Naive thymus-derived CD4-positive, alpha-beta T cell (primary cell): ENCODE results near the gene NIT1. TPM values are rescaled to one million over a fixed set of nuclear protein-coding genes. Genes with fewer than 3 reads are reported as not detected.
A peak's percentile ranks its signal among the peaks of the same experiment; 100 is the strongest.

ENCODE experiments used
- ATAC-seq: fragments of 150-1000 bp; cut with Tn5 transposase; 2 replicates; pipeline ENCODE4 v1.10.0; 2021; ENCODE audit warnings: mild to moderate bottlenecking, moderate library complexity
- CTCF ChIA-PET: fragments of 350-600 bp; sonication (Branson Sonifier 250); formaldehyde crosslinking; loops from one replicate; lab custom pipeline; 2021; ENCODE audit warnings: antibody characterized with exemption; lab: Charles Lee
- POLR2A ChIA-PET: fragments of 350-600 bp; sonication (Branson Sonifier 250); formaldehyde crosslinking; loops from one replicate; lab custom pipeline; 2021; ENCODE audit warnings: antibody characterized with exemption, inconsistent platforms; lab: Charles Lee
- DNase-seq, 9 donors: peaks; one replicate each; pipeline versions ENCODE4 v3.0.0 to v3.0.0-alpha.2; 2020 to 2022; ENCODE audit warnings: mixed read lengths in 1 of 9
- H3K27ac ChIP-seq: one replicate; pipeline ENCODE4 v1.7.0; 2013; ENCODE audit warnings: mild to moderate bottlenecking, low read depth, low read length, moderate library complexity
- H3K27me3 ChIP-seq, 2 donors: one replicate each; pipeline ENCODE4 v1.7.0; 2013; ENCODE audit warnings: low read length in 2 of 2, mild to moderate bottlenecking in 2 of 2, moderate library complexity in 2 of 2; ENCODE audit not compliant: control insufficient read depth in 2 of 2, insufficient read depth in 2 of 2
- H3K36me3 ChIP-seq, 3 experiments: 1 replicate in 2 of 3; 2 replicates in 1 of 3; pipeline ENCODE4 v1.7.0; 2013; ENCODE audit warnings: low read length in 3 of 3, mild to moderate bottlenecking in 3 of 3, moderate library complexity in 1 of 3; ENCODE audit not compliant: insufficient read depth in 3 of 3, control insufficient read depth in 2 of 3
- H3K4me1 ChIP-seq, 2 donors: one replicate each; pipeline ENCODE4 v1.7.0; 2013; ENCODE audit warnings: low read length in 2 of 2, mild to moderate bottlenecking in 2 of 2, moderate library complexity in 1 of 2; ENCODE audit not compliant: control insufficient read depth in 2 of 2, insufficient read depth in 2 of 2
- H3K4me3 ChIP-seq: 2 replicates; pipeline ENCODE4 v1.7.0; 2013; ENCODE audit warnings: mild to moderate bottlenecking, low read length
- H3K9me3 ChIP-seq, 3 experiments: 1 replicate in 2 of 3; 2 replicates in 1 of 3; pipeline ENCODE4 v1.7.0; 2013; ENCODE audit warnings: low read length in 3 of 3; ENCODE audit not compliant: control insufficient read depth in 2 of 3
- H3K27ac Mint-ChIP-seq, 9 donors: one replicate each; pipeline ENCODE4 v1.8.0; 2020 to 2022; ENCODE audit warnings: mixed read lengths in 9 of 9, mild to moderate bottlenecking in 8 of 9, moderate library complexity in 5 of 9, inconsistent platforms in 2 of 9
- H3K27me3 Mint-ChIP-seq, 5 donors: one replicate each; pipeline ENCODE4 v1.8.0; 2021 to 2022; ENCODE audit warnings: mixed read lengths in 5 of 5, mild to moderate bottlenecking in 1 of 5
- H3K36me3 Mint-ChIP-seq, 5 donors: one replicate each; pipeline ENCODE4 v1.8.0; 2020 to 2022; ENCODE audit warnings: mixed read lengths in 5 of 5, mild to moderate bottlenecking in 3 of 5, inconsistent platforms in 1 of 5
- H3K4me1 Mint-ChIP-seq, 7 donors: one replicate each; pipeline ENCODE4 v1.8.0; 2020 to 2022; ENCODE audit warnings: mixed read lengths in 7 of 7, mild to moderate bottlenecking in 3 of 7, inconsistent platforms in 1 of 7
- H3K4me3 Mint-ChIP-seq, 10 donors: one replicate each; pipeline ENCODE4 v1.8.0; 2020 to 2022; ENCODE audit warnings: mild to moderate bottlenecking in 10 of 10, mixed read lengths in 10 of 10, moderate library complexity in 6 of 10, inconsistent platforms in 2 of 10
- H3K9me3 Mint-ChIP-seq, 11 donors: one replicate each; pipeline ENCODE4 v1.8.0; 2020 to 2022; ENCODE audit warnings: mixed read lengths in 11 of 11, mild to moderate bottlenecking in 4 of 11, inconsistent platforms in 1 of 11, moderate library complexity in 1 of 11
- intact Hi-C, 2 donors: fragments of 100-400 bp; cut with micrococcal nuclease; formaldehyde crosslinking; loops; one replicate each; pipeline ENCODE4 v1.15.1; 2023
- polyA plus RNA-seq, 2 donors: library from polyadenylated mRNA; unstranded; fragments of 300-500 nt; fragmentation: Illumina TruSeq; gene quantifications; one replicate each; pipeline ENCODE4 v1.2.3, GENCODE V29; 2021
- total RNA-seq, 6 experiments: library from RNA in 5 of 6; stranded (reverse) in 5 of 6; gene quantifications; 1 replicate in 5 of 6; 2 replicates in 1 of 6; pipeline ENCODE4 v1.2.3 and lab custom pipeline; 2021 to 2026

The NIT1 gene
- total and polyA plus RNA-seq, 7 experiments from 2014 or later = 14.1 to 49.6 (median 34.1) TPM

- DNase-seq (no peak), ATAC-seq (no peak)
- peaks cover 0 to 10% (median 0%) of the 10 kb centered on the region in 11 donors for H3K9me3 Mint-ChIP-seq
- H3K36me3 Mint-ChIP-seq = peaks cover 0 to 5% (median 0%) of the 10 kb centered on the region in 5 donors
- Histone ChIP-seq H3K9me3 (no peaks in the 10 kb centered on the region), H3K27ac (no peak overlapping the region), H3K4me3 (no peak overlapping the region), H3K4me1 (peaks cover 9 to 11% of the 10 kb centered on the region in 2 donors), H3K36me3 (peaks cover 0 to 2% (median 0%) of the 10 kb centered on the region in 3 experiments), H3K27me3 (no peaks in the 10 kb centered on the region)
- peaks cover 0 to 12% (median 0%) of the 10 kb centered on the region in 5 donors for H3K27me3 Mint-ChIP-seq
- H3K4me1 Mint-ChIP-seq = peaks cover 23 to 63% (median 36%) of the 10 kb centered on the region in 7 donors
- ChIA-PET CTCF (interaction anchor here (0.6 to 7.4 kb wide), 6 partner anchors 23 to 287 kb away, joined by 3 to 120 read pairs (median 6); partner anchors contain the start of gene ARHGAP30), POLR2A (interaction anchor here (0.8 to 7.4 kb wide), 2 partner anchors 52 to 71 kb away, joined by 3 to 106 read pairs; partner anchors contain the start of genes TSTD1 and USF1)
- H3K27ac Mint-ChIP-seq = peak overlapping the region in 4 of 9 donors; percentile 30 to 95 (median 70)
- intact Hi-C loops = no loop called here
- no peak overlapping the region for H3K4me3 Mint-ChIP-seq
These were observed 23.4 kb upstream of the NIT1 start for GRCh38 chr1:161094481-161094880.

- POLR2A ChIA-PET = interaction anchor here (0.8 to 7.4 kb wide), 3 partner anchors 26 to 70 kb away, joined by 3 to 106 read pairs (median 66); partner anchors contain the start of genes ARHGAP30, TSTD1 and USF1
- no peaks in the 10 kb centered on the region for H3K27me3 ChIP-seq
- Mint-ChIP-seq H3K27me3 (peaks cover 0 to 12% (median 0%) of the 10 kb centered on the region in 5 donors), H3K4me3 (no peak overlapping the region), H3K9me3 (peaks cover 0 to 10% (median 0%) of the 10 kb centered on the region in 11 donors), H3K4me1 (peaks cover 23 to 68% (median 34%) of the 10 kb centered on the region in 7 donors), H3K27ac (peak overlapping the region in 3 of 9 donors; percentile 62 to 95 (median 79)), H3K36me3 (peaks cover 0 to 6% (median 0%) of the 10 kb centered on the region in 5 donors)
- DNase-seq = no peak
- ATAC-seq = no peak
- CTCF ChIA-PET = interaction anchor here (0.6 to 7.4 kb wide), 5 partner anchors 9 to 98 kb away, joined by 3 to 120 read pairs (median 5); partner anchors contain the start of gene ARHGAP30
- intact Hi-C loops = no loop called here
- H3K4me3 ChIP-seq = no peak overlapping the region
- no peaks in the 10 kb centered on the region for H3K9me3 ChIP-seq
- H3K27ac ChIP-seq = no peak overlapping the region
- peaks cover 9 to 11% of the 10 kb centered on the region in 2 donors for H3K4me1 ChIP-seq
- peaks cover 0 to 8% (median 0%) of the 10 kb centered on the region in 3 experiments for H3K36me3 ChIP-seq
These were observed 22.7 kb upstream of the NIT1 start for GRCh38 chr1:161095230-161095629.

- intact Hi-C loops = loop anchor here in 1 of 2 donors (2.0 kb wide), 2 partner anchors 23 to 37 kb away; partner anchors contain the start of genes DEDD, NIT1 and PFDN2
- Mint-ChIP-seq H3K27me3 (peaks cover 0 to 12% (median 0%) of the 10 kb centered on the region in 5 donors), H3K36me3 (peaks cover 0 to 8% (median 2%) of the 10 kb centered on the region in 5 donors), H3K9me3 (peaks cover 0 to 10% (median 0%) of the 10 kb centered on the region in 11 donors), H3K4me3 (no peak overlapping the region), H3K4me1 (peaks cover 18 to 60% (median 26%) of the 10 kb centered on the region in 7 donors), H3K27ac (peak overlapping the region in 3 of 9 donors; percentile 59 to 99 (median 95))
- H3K4me3 ChIP-seq = no peak overlapping the region
- no peaks in the 10 kb centered on the region for H3K27me3 ChIP-seq
- ChIA-PET CTCF (interaction anchor here (1.5 to 7.4 kb wide), 7 partner anchors 10 to 98 kb away, joined by 3 to 120 read pairs (median 20); partner anchors contain the start of genes ARHGAP30, TSTD1 and USF1), POLR2A (interaction anchor here (0.8 to 7.4 kb wide), 5 partner anchors 8 to 58 kb away, joined by 3 to 106 read pairs (median 10); partner anchors contain the start of genes ARHGAP30, TSTD1, UFC1 and USF1)
- no peak overlapping the region for H3K27ac ChIP-seq
- H3K36me3 ChIP-seq = peaks cover 0 to 15% (median 0%) of the 10 kb centered on the region in 3 experiments
- H3K9me3 ChIP-seq = no peaks in the 10 kb centered on the region
- peaks cover 9 to 11% of the 10 kb centered on the region in 2 donors for H3K4me1 ChIP-seq
- DNase-seq (no peak), ATAC-seq (no peak)
These were observed 21.9 kb upstream of the NIT1 start for GRCh38 chr1:161096015-161096414.

GRCh38 chr1:161096530-161096929 is 21.4 kb upstream of the NIT1 start:
- Histone ChIP-seq H3K27ac (no peak overlapping the region), H3K9me3 (no peaks in the 10 kb centered on the region), H3K4me3 (no peak overlapping the region), H3K4me1 (peaks cover 9 to 11% of the 10 kb centered on the region in 2 donors), H3K36me3 (peaks cover 0 to 16% (median 4%) of the 10 kb centered on the region in 3 experiments), H3K27me3 (no peaks in the 10 kb centered on the region)
- Mint-ChIP-seq H3K27me3 (peaks cover 0 to 12% (median 0%) of the 10 kb centered on the region in 5 donors), H3K4me3 (peak overlapping the region in 3 of 10 donors; percentile 30 to 92 (median 81)), H3K27ac (peak overlapping the region in 7 of 9 donors; percentile 88 to 100 (median 96)), H3K36me3 (peaks cover 0 to 8% (median 2%) of the 10 kb centered on the region in 5 donors), H3K4me1 (peaks cover 18 to 58% (median 26%) of the 10 kb centered on the region in 7 donors), H3K9me3 (peaks cover 0 to 10% (median 0%) of the 10 kb centered on the region in 11 donors)
- ATAC-seq (no peak), DNase-seq (no peak)
- intact Hi-C loops = loop anchor here in 1 of 2 donors (2.0 kb wide), 2 partner anchors 22 to 36 kb away; partner anchors contain the start of genes DEDD, NIT1 and PFDN2
- ChIA-PET CTCF (interaction anchor here (1.5 to 7.4 kb wide), 11 partner anchors 10 to 109 kb away, joined by 3 to 123 read pairs (median 8); partner anchors contain the start of genes ARHGAP30, F11R, TSTD1 and USF1), POLR2A (interaction anchor here (0.5 to 7.4 kb wide), 15 partner anchors 8 to 668 kb away, joined by 3 to 106 read pairs (median 4); partner anchors contain the start of genes ARHGAP30, DEDD, F11R and TSTD1)

- H3K27me3 ChIP-seq = no peaks in the 10 kb centered on the region
- Mint-ChIP-seq H3K4me1 (peaks cover 18 to 40% (median 23%) of the 10 kb centered on the region in 7 donors), H3K36me3 (peaks cover 0 to 13% (median 5%) of the 10 kb centered on the region in 5 donors), H3K4me3 (peak within 1 kb of the TSS; percentile 81 to 94 (median 90)), H3K27me3 (peaks cover 0 to 12% (median 0%) of the 10 kb centered on the region in 5 donors), H3K9me3 (peaks cover 0 to 10% (median 0%) of the 10 kb centered on the region in 11 donors), H3K27ac (peak within 1 kb of the TSS; percentile 87 to 100 (median 96))
- intact Hi-C loops = loop anchor here in 1 of 2 donors (1.0 to 2.0 kb wide), 3 partner anchors 20 to 262 kb away; partner anchors contain the start of genes NIT1 and PFDN2
- POLR2A ChIA-PET = interaction anchor here (0.5 to 7.4 kb wide), 19 partner anchors 13 to 431 kb away, joined by 3 to 106 read pairs (median 4); partner anchors contain the start of genes ARHGAP30, F11R, NIT1 and PFDN2
- peaks cover 9 to 11% of the 10 kb centered on the region in 2 donors for H3K4me1 ChIP-seq
- ATAC-seq = peak; percentile 57
- peak within 1 kb of the TSS; percentile 47 for H3K27ac ChIP-seq
- peak within 1 kb of the TSS; percentile 81 for H3K4me3 ChIP-seq
- peaks cover 0 to 25% (median 7%) of the 10 kb centered on the region in 3 experiments for H3K36me3 ChIP-seq
- no peaks in the 10 kb centered on the region for H3K9me3 ChIP-seq
- CTCF ChIA-PET = interaction anchor here (0.6 to 7.4 kb wide), 21 partner anchors 10 to 261 kb away, joined by 3 to 123 read pairs (median 5); partner anchors contain the start of genes ARHGAP30, F11R, TSTD1 and USF1
- peak; percentile 29 to 68 (median 42) for DNase-seq
These were observed 19.5 kb upstream of the NIT1 start, which contains the start of gene KLHDC9 for GRCh38 chr1:161098210-161099068. TSS of gene KLHDC9 (plus strand) at chr1:161098361. CDS start at chr1:161098536, 175 bp downstream.
